Midbrain (tissue), 1 donor: ENCODE results near the gene CPXM2.
"Not testable (repeated sequence)": the region's sequence is repeated elsewhere in the genome, so short reads cannot be mapped to it uniquely, and the experiment has no call there.

Experiments used
- DNase-seq: peaks from one replicate; lab custom pipeline; 2025; lab: John Stamatoyannopoulos, UW

CPXM2 gene

DNA sequence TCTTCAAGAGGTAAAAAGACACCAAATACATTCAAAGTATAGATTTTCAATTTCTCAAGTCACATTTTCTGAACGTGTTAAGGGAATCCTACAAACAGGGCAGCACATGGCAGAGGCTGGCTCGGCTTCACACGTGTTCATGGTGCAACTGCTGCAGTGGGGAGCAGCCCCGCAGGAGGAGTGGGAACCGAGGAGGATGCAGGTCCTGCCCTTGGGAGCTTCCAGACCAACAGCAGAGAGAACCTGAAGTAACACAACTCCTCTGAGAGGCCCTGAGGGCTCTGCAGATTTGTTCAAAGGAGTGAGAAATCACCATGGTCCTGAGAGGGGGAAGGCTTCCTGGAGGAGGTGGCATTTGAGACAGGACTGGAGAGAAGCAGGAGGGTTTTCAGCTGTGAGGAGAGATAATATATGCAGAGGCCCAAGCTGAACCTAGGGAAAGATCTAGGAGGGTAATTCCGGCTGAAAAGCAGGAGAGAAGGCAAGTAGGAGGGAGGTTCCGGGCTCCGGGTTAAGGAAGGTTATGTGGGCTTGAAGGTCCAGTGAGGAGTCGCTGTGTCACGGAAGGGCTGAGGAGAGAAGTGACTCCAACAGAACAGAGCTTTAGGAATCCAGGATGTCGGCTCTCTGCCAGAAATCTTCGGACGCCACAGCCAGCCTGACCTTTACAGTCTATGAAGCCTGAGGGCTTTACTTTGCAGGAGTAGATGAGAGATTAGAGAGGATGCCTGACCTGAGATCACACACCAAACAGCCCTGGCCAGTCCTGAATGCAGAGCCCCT, 148.0 kb downstream of the CPXM2 start:
- no peak for DNase-seq

DNA sequence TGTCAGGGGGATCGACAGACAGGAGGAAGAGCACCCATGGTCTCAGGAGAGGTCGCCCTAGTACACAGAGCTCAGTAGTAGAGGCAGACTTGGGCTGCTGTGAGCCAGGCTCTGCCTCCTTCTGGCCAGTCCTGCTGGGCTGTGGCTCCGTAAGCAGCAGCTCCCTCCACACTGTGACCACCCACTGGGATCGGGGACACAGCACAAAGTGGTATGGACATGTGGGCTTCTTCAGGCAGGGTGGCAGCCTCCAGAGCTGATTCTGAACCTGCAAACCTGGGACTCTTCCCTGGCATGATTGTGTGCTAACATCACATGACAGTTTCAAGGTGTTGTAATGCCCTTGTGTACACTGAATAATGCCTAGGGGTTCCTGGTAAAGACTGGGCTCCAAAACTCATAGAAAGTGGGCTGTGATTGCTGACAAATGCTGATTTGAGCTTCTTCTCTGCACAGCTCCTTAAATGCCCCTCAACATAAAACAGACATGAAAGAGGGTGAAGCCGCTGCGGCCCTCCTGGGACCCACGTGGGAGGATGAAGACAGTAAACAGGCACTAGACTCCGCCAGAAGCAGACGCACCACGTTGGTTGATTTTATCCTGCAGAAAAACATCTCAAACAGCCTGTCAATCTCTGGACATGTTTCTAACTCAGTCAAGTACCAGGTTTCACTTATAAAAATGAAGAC, 148.7 kb downstream of the CPXM2 start:
- DNase-seq: no peak

DNA sequence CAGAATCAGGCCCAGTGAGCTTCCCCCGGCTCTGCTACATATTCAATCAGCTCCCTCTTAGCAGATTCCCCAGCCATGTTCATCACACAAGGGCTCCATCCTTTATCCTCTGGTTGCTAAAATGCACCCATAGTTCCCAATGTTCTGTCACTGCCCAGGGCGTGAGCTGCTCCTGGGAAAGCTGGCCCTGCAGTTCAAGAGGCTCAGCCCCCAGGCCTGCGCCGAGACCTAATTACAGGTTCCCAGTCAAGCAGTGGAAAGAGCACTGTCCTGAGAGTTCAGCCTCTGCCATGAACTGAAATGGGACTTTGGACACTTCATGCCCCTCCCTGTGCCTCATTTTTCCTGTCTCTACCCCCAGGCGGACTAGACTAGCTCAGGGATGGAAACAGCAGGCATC, 149.9 kb downstream of the CPXM2 start:
- no peak for DNase-seq

DNA sequence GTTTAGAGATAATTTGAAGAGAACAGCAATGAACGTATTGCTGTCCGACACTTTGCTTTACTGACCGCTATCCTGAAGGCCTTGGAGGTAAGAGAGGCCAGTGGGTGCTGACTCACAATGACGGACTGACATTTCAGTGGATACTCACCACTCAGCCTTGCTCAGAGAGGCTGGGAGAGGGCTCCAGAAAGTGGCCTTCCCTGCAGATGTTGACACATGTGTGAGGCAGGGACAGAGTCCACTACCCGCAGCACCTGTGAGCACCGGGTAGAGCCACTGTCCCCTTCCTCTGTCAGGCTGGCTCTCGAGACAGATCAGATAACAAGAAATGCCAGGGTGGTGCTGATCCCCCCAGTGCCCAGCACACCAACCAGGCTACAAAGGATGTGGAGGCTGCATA, 150.5 kb downstream of the CPXM2 start:
- no peak for DNase-seq

DNA sequence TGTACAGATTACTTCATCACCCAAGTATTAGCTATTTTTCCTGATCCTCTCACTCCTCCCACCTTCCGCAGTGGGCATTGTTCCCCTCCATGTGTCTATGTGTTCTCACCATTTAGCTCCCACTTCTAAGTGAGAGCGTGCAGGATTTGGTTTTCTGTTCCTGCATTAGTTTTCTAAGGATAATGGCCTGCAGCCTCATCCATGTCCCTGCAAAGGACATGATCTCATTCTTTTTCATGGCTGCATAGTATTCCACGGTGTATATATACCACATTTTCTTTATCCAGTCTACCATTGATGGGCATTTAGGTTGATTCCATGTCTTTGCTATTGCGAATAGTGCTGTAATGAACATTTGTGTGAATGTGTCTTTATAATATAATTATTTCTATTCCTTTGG, 154.7 kb downstream of the CPXM2 start:
- not testable (repeated sequence) for DNase-seq

DNA sequence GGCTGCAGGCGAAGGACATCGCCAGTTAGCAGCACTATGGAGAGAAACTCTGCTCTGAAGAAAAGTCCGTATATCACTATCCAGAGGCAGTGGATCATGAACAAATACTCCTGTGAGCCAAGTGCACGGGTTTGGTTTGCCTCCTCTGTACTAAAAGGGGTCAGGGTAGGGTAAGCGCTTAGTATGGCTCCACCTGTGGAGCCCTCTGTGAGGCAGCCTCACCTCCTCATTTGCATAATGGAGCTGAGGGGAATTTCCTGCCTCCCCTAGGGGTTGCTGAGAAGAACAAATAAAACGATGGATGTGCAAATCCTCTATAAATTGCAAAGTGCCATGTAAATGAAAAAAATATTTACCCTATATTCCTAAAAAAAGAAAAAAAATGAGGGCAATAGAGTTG, 162.1 kb downstream of the CPXM2 start:
- DNase-seq: no peak

DNA sequence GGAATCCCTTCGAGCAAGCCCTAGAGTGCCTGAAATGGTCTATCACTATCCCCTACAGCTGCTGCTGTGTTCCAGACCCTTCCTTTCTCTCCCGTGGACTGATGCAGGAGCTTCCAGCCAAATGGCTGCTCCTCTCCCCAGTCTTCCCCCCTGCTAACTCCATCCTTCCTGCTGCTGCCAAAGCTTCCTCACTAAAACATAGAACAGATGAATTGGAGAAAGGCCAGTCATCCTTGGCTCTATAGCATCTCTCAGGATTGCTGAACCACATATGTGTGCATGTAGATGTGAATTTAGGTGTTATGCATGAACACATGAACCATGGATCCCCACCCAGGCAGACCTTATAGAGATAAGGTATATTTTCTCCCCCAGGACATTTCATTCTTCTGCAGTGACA, 164.8 kb downstream of the CPXM2 start:
- DNase-seq: no peak

DNA sequence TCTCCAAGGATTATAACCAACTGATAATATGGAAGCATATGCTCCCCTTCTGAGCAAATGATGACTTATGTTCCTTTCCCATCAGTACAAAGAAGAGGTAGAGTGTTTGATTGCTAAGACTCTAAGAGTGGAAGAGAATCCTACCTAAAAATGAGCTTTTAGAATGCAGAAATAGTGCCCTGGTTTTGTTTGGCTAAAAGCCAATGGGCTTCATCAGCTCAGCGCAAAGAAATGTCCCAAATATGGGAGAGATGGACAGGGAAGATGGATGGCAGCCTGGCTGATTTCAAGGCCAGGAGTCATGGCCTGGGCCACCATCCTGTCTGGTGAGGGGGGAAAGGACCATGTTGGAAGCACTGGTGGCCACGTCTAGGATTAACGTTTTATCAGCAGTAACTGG, 165.2 kb downstream of the CPXM2 start:
- no peak for DNase-seq

DNA sequence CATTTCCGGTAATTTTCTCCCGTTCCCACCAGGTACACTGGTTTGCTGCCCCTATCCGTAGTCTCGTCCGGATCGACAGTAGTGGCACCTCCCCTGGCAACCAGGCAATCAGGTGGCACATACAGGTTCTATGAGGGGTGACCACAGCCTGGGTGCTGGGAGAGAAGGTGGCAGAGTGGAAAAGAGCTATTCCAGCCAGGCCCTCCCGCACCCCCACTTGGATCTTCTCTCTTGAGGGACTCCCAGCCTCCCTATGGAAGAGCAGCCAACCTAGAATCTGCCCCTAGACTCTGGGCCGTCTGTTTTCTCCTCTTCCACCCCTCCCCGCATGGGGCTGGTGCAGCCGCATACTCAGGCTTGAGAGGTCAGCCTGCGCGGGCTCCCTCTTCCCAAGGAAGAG, 166.9 kb downstream of the CPXM2 start:
- no peak for DNase-seq

DNA sequence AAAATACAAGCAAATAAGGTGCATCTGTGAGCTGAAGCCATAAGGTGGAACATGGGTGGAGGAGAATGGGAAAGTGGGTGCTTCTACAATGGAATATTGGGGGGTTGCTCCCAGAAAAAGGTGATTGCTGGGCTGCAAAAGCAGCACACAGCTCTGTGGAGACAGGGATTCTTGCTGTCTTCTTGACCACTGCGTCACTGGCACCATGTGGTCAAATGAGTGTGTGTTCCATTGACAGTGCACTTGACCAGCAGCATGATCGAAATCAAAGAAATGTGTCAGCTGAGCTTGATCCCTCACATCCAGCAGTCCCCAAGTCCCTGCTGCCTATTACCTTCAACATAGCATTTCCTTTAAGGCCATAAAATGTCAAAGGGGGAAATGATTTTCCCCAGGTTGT, 169.3 kb downstream of the CPXM2 start:
- DNase-seq: no peak

DNA sequence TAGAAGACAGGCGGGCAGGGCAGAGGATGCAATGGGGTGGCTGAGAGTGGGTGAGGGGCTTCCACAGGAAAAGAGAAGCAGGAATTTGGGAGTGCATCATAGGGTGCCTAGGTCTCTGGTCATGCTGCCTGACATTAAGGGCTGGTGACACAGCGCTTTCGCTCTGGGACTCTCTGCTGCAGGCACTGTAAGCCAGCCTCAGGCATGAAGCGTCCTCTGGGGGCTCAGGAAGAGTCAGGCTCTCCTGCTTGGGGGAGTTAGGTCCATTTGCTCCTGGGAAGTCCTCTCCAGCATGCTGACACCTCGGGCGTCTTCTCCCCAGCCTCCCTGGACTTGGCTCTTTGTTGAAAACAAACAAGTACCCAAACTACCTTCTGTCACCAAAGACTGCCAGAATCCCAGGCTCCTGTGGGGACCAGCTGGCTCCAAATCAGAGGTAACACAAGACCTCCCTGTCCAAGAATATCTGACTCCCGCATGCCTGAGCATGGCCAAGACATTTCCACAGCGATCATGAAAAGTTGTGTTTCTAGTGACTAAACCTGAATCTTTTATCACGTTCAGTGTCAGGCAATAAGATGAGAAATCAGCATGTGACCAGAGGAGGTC, 170.1 kb downstream of the CPXM2 start:
- no peak for DNase-seq

DNA sequence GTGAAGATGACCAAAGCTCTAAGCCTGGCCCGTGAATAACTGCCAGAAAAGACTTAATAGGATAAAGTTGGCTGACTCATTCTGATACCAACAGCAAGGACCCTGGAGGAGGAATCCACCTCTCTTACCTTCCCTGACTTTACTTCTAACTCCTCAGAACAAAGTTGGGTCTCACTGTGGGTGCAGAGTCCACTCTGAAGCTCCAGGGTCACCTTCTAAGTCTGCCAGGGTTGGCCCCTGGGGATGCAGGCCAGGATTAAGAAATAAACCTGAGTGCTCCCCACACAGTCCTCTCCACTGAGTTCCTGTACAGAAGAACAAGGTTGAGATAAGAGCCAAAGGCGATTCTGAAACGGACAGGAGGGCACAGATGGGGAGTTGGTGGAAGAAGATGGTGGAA, 171.1 kb downstream of the CPXM2 start:
- no peak for DNase-seq

DNA sequence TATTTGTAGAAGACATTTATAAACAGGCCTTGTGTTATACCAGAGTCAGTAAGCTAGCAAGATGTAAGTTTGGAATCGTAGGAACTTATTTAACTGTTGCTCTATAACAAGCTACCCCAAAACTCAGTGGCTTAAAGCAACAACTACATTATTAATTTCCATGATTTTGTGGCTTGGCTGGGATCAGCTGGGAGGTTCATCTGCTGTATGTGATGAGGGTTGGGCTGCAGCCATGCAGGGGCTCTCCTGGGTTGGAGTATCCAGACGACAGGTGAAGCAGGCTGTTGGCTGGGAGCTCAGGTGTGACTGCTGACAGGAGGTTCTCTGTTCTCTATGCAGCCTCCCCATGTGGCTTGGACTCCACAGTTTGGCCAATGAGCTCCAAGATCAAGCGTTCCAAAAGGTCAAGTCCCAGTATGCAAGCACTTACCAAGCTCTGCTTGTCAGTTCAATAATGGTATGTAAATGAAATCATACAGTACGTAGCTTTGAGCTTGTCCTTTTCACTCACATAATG, 173.0 kb downstream of the CPXM2 start:
- DNase-seq: no peak

DNA sequence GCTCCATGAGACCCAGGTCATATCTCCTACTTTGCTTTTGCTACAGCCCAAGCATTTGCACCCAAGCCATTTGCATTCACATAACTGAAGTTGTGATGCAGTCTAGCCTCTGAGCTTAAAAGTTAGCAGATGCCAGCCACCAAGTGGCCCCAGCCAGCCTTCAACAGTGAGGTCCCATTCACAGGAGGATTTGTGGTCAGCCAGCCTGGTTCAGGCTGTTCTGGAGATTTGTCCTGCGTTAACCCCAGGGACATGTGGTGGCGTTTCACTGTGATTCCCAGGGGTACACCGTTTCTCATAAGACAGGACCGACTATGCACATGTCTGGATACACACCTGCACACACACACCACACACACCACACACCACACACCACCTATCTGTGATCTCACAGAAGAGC, 174.3 kb downstream of the CPXM2 start:
- DNase-seq: no peak

DNA sequence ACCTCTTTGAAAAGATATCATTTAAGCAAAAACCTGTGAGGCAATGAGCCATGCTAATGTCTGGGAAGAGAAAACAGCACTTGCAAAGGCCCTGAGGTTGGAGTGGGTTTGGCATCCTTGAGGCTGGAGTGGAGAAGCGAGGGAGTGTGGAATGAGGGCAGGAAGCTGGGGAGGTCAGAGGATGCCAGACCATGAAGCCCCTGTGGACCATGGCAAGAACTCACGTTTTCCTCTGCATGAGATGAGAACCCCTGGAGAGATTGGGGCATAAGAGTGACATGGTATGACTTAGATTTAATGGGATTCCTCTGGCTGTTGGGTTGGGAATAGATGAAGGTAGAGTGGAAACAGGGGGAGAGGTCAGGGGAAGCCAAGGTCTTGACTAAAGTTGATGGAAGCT, 176.1 kb downstream of the CPXM2 start:
- no peak for DNase-seq

DNA sequence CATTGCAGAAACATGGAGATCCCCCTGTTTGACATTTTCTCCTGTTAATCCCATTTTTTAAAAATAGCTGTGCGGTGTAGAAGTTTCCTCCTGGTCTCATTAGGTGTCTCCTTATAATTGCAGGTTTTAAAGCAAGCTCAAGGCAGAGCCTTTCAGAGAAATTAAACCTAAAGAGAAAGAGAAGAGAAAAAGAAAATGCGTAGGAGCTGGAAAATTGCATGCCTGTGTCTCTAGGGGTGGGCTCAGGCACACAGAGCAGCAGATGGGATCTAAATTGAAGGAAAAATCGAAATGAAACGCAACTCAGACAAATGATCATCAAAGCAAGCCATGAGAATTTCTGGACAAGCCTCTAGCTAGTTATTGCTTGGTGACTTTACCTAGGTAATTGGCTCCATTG, 185.4 kb downstream of the CPXM2 start:
- DNase-seq: no peak

DNA sequence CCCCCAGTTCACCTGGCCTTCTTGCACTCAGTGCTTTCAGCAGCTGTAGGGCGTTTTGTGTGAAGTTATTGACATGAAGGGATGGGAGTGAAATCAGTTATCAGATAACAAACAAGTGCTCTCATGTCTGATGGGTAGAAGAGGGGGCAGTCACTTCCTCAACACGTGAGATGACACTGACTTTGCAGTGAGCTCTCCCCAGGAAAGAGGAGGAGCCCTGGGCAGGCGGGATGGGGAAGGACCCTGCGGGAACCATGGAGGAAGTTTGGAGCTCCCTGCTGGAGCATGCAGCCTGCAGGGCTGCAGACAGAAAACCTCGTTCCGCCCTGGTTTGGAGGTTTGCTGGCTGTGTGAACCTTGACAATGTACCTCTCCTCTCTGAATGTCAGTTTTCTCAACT, 186.8 kb downstream of the CPXM2 start:
- no peak for DNase-seq

DNA sequence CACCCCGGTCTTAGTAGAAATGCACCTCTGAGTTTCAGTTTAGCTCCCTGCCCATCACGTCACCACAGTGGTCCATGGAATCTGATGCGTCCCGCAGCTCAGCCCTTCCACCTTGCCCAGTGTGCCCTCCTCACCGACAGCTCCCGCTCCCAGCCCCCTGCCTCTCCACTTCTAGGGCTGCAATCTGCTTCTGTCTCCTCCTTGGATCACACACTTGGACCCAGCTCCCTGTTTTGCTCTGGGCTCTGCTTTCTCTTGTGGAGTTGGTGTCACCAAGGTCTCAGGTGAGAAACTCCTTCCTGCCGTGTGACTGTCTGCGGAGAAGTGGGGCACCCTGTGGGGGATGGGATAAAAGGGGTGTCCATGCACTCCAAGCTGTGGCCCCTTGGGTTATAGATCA, 187.5 kb downstream of the CPXM2 start:
- no peak for DNase-seq

DNA sequence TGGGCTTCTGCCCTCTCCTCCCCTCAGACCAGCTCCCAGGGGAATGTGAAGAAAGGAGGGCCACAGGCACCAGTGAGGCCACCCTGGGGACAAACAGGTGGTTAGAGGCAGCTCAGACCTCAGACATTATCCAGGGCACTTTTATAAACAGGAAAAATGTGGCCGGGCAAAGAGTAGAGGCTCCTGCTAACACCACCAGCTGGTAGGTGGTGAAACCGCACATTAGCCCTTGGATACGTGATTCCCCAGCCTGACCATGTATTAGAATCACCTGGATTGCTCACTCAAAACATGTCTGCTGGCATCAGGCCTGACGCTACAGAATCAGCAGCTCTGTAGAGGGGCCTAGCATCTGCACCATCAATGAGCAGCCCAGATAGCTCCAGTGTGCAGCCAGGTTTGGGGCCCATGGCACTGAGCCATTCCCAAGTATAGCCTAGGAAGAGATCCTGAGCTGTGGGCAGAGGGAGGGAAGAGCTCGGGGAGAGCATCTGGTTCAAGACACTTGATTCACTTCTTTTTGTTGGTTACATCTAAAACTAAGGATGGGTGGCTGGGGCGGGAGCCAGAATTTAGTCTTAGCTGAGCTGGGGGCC, 188.3 kb downstream of the CPXM2 start:
- DNase-seq: no peak
